COR-L47 (cell line): ENCODE data around the gene VAV2.

Source experiments
- DNase-seq: peaks from one replicate; lab custom pipeline; 2025; lab: John Stamatoyannopoulos, UW

The VAV2 gene

DNA sequence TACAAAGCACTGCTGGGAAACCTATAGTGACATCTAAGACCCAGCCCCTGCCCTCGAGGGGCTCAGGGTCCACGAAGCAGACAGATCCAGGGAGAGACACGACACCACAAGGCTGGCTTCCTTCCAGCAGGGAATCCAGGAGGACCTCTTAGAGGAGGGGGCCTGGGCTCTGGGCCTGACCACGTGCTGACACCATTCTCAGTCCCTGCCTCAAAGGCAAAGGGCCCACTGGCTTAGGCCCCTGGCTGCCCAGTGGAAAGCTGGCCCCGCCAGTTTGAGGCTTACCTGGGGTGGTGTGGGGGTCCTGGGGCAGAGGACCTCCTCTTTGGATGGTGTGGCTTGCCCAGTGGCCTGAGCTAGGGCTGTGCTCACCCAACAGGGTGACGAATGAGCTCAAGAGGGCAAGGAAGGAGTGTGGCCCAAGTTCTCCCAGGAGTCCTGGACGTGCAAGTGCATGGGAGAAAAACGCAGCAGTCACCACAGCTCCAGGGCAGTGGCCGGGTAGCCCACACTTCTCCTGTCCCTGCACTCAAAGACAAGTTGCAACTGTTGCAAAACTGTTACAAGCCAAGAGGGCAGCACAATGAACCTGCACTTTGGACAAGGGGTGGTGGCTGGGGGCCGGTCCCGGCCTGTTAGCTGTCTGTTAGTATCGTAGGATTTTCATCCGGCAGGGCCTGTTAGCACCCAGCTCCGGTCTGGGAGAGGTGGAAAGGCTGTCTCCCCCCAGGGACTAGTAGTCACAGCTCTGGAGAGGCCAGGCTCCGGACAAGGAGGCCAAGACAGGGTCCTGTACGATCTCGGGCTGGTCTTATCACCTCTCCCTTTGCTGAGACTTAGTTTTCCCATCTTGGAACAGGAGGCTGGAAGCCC, 252.5 kb downstream of the VAV2 start:
- DNase-seq: no peak

DNA sequence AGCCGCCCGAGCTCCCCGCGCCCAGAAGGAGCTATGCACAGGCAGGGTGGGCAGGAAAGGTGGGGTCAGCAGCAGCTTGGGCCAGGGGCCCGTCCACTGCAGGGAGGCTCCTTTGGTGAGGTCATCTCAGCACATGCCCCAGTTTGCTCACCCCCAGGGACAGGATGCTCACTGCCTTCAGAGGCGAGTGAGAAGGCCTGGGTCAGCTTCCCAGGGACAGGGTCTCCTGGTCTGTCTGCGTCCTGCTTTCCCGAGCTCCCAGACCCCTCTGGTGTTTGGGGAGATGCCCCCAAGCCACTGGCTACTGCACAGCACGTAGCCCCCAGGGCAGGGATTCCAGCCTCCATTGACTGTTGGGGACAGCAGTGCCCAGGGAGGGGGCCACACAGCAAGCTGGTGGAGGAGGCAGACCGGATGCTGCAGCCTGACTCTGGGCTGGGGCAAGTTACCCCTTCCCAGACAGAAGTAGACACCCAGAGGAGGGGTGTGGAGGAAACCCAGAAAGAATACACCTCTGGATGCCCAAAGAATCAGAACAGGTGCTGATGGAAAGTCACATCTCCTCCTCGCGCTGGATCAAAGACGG, 253.4 kb downstream of the VAV2 start:
- DNase-seq: no peak

DNA sequence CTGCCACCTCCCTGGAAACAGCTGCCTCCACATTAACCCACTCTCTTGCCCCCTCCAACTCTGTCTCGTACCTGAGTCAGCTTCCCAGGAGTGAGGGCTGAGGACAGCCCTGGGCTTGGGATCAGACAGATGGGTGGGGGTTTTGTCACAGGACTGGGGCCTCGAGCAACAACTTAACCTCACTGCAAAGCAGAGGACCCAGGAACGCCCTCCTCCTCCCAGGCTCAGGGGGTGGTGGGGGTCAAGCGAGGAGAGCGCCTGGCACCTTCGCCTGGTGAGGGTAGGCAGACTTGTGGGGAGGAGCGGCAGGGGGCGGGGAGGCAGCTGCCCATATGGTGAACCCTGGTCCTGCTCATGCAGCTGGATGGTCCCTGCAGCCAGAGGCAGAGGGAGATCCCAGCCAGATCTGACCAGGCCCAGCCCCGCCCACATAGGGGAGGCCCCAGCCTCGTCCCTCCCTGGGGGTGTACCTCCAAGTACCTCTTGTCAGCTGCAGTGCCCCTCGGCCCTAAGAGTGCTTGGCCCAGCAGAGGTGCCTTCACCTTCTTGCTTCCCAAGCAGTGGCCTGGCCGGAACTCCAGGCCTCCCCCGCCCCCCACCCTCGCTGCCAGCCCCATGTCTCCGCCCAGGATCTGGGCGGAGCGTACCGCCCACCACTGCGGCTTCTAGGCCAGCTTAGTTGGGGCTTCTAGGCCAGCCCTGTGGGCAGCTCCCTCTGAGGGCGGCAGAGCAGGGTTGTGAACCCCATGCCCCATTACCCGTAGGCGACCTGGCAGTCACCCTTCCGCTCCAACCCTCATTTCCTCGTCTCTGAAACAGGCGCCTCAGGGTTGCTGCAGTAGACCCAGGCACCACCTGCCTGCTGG, 254.1 kb downstream of the VAV2 start, which contains the start of gene SARDH:
Gene SARDH, minus strand, starts transcription at position 579 of the 866 bp plus-strand sequence. CDS start 4,179 bp downstream, outside the sequence.
- peak; percentile 55 for DNase-seq

DNA sequence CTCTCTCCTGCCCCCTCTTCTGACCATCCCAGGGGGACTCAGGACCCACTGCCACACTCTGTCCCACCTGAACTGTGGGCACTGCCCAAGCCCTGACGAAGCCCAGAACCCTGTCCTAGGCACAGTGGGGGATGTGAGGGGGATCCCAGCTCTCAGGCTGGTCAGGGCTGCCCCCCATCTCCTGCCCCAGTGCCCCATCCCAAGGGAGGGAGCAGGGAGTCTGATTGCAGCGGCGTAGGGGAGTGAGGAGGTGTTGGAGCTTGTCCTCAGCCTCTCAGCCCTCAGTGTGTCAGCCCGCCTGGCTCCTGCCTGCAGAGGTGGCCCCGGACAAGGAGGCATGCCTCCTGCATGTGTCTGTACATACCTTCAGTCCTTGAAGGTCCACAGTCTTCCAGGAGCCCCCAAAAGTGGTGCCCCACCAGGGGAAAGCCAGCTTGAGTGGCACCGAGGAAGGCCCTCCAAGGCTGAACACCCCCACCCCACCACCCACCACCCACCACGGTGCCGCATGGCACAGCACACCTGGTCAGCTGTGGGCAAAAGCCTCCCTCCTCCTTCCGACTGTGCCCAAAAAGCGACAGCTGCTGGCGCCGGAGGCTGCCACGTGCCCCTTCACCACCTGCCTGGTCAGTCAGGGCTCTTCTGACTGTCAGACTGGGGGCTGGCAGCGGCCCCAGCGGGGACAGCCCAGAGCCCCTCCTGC, 254.9 kb downstream of the VAV2 start:
- DNase-seq: peak; percentile 80

DNA sequence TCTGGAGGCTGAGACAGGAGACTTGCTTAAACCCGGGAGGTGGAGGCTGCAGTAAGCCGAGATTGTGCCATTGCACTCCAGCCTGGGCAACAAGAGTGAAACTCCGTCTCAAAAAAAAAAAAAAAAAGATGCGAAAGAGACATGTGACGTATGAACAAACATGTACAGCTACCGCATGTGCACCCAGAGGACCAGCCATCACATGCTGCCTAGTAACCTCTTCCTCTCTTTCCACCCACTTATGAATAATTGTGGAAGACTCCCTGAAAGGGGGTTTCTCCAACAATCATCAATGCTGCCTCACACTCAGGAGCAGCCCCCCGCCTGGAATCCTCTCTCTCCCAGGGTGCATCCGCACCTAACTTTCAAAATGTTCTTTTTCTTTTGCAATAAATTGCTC, 256.2 kb downstream of the VAV2 start:
- DNase-seq: no peak

DNA sequence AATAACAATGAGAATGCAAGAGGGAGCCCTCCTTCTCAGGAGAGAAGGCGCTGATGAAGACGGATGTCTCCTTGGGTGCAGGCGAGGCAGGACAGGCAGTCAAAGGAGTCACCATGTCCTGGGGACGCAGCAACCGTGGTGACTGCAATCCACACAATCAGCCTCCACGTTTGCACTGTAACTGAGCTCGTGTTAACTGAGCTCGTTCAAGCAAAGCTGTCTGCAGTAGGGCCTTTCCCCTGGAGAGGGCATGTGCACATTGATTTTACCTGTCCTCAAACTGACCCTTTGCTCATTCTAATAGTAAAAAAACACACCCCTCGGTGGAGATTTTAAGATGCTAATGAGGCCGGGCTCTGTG, 256.7 kb downstream of the VAV2 start:
- DNase-seq: no peak

DNA sequence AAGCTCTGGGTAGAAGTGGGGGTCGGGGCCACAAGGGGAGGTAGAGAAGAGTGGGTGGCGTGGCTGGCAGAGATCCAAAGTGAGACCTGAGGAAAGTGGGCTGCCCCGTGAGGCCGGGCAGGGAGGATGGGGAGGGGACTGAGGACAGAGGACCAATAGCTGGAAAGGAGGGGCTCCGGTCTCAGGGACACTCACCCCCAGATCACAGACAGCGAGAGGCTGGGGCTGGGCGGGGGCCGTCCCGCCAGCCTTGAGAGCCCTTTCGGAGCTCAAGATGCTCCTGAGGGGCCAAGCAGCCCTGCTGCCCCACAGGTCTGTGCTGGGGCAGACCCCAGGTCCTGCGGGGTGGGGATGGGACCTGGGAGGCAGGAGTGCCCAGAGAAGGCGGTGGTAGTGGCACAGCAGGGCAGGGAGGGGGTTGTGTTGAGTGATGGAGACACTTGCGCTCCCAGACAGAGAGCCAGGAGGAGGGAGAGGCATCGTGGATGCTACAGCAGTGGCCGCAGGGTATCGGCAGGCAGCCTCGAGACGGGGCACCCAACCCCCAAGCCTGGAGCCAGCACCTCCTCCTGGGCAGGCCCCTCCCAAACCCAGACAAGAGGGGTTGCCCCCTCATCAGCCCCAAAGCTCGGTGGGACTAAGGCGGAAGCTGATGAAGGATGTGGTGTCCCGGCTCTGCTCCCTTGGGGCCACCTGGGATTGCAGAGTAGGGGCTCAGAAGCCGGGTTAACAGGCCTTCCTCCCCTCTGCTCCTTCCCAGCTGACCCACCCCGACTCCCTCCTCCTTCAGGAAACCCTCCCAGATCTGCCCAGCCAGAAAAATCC, 257.3 kb downstream of the VAV2 start:
- DNase-seq: no peak

DNA sequence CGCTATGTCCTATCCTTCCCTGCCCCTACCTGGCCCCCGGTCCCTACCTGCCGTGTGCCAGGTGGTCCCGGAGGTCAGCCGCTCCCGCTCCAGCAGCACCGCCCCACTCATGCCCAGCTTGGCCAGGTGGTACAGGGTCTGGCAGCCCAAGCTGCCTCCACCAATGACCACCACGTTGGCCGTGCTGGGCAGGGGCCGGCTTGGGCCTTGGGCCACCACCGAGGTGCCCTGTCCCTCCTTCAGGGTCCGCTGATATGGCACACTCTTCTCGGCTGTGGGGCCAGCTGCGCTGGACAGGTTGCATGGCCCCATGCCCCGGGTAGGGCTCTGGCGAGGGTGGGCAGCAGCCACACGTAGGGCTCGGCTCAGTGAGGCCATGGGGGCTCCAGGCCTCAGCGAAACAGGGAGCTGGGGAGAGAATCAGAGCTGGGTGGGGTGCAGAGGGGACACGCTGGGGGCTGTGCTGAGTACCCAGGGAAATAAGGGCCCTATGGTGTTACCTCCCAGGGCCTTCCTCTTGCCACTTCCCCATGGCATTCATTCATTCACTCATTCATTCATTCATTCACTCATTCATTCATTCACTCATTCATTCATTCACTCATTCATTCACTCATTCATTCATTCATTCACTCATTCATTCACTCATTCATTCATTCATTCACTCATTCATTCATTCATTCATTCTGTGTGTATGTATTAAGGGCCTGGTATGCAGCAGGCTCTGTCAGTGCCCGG, 258.2 kb downstream of the VAV2 start:
- DNase-seq: no peak

DNA sequence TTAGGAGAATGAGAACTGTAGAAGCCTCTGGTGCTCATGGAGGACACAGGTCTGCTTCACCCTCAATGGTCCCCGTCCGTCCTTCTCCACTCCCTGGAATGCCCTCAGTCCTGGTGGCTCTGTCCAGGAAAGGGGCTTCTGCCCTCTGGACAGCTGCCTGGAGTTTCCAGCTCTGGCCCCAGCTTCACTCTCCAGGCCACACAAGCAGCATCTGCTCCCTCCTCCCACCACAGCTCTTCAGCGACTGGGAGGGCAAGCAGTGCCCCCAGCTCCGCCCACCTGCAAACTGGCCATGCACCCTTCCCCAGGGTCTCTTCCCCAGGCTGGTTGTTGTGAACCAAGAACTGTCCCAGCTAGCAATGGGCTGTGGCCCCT, 258.7 kb downstream of the VAV2 start:
- DNase-seq: no peak

DNA sequence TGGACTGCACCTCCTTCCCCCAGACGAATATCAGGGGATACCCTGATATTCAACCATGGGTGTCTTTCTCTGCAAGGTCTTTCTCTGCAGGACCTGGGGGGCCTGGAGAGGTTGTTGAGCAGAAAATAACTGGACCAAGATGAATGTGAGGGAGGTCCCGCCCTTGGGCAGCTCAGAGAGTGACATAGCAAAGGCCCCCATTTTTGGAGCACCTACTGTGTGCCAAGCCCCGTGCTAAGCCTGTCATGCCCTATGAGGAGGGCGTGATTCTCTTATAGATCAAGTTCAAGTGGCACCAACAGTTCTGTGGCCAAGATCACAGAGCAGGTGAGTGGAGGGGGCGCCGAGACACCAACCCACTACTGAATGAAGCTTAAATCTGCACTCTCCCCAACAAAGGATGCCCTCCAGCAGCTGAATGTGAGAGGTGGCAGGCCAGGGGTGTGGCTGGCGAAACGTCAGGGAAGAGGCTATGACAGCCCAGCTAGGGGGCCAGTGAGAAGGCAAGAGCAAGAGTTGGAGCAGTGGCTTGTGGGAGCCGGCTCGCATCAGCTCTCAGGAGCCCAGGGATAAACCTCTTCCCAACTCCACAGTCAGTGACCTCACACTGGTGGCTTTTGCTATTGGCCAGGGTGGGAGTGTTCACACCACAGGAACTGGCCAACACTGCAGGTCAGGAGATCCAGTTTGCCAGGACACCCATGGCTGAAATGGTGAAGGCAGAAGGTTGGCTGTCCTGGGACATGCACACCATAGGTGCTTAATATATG, 259.3 kb downstream of the VAV2 start:
- DNase-seq: no peak

DNA sequence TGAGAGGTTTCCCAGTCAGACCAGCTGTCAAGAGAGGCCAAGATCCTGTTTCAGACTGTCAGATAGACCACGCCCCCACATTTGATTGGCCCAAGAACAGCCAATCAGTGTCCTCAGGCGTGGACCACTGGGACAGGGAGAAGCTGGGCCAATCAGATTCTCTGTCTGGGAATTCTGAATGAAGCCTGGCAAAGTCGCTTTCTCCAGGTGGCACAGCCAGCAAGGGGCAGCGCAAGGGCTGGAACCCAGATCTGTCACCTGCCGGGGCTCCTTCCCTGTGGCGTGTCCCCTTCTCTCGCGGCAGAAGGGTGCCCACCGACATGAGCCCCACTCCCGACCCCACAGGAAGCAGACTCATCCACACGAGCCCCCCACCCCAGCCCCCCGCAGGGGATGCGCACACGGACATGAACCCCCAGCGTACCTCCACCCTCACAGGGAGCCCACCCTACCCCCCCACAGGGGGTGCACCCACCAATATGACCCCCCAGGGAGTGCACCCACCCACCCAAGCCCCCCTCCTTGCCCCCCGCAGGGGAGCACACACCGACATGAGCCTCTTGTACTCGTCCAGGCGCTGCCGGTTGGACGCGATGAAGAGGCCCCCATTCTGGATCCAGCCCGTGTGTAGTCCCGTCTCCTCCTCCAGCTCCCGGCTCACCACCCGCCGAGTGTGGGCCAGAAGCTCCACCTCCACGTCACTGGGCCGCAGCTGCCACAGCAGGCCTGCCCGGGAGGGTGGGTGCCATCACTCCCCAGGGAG, 260.1 kb downstream of the VAV2 start:
- DNase-seq: peak; percentile 70

DNA sequence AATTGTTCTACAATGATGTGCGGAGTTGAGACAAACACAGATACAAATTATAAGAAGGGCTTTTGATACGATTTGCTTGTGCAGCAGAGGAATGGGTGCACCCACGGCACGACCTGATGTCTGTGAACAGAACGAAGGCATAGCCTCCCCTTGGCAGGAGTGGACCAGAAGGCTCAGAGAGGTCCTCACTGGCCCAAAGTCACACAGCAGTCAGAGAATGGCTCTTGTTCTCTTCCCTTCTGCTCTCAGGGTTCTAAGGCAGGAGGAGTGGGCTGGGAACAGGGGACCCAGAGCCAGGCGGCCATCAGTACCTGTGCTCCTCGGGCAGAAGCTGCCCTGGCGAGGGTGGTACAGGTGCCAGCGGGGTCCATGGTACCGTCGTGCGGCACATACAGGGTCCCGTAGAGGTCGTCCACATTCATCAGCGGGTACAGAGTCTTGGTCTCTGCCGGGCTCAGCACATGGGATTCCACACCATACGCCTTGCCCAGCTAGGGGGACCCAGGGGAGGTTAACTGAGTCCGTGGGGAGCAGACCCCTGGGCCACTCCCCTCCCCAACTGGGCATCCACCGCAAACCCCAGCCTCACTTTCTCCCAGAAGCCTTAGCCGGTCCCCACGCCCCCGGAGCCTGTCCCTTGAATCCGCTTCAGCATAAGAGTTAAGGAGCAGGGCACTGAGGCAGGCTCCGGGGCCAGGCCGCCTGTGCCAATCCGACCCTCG, 261.0 kb downstream of the VAV2 start:
- DNase-seq: no peak

DNA sequence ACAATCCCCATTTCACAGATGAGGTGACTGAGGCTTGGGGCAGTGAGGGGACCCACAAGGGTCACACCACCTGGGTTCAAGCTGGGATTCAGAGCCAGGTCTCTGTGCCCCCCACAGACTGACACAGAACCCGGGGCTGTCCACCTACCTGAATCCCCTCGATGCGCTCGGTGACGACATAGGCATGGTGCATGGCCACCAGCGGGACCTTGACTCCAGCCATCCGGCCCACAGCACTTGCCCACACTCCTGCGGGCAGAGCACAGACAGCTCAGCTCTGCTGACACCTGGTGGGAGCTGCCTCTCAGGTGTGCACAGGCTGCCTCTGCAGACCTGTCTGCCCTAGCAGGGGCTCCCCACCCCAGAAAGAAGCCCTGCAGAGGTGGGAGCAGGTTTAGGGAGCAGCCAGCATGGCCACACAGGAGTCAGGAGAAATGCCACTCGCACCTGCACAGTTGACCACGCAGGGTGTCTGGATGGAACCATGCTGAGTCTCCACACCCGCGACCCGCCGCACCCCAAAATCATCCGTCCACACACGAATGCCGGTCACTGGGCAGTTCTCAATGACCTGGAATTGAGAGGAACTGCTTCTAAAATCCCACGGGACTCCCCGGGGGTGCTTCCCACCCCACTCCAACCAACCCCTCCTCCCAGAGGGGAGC, 262.4 kb downstream of the VAV2 start:
- DNase-seq: no peak

DNA sequence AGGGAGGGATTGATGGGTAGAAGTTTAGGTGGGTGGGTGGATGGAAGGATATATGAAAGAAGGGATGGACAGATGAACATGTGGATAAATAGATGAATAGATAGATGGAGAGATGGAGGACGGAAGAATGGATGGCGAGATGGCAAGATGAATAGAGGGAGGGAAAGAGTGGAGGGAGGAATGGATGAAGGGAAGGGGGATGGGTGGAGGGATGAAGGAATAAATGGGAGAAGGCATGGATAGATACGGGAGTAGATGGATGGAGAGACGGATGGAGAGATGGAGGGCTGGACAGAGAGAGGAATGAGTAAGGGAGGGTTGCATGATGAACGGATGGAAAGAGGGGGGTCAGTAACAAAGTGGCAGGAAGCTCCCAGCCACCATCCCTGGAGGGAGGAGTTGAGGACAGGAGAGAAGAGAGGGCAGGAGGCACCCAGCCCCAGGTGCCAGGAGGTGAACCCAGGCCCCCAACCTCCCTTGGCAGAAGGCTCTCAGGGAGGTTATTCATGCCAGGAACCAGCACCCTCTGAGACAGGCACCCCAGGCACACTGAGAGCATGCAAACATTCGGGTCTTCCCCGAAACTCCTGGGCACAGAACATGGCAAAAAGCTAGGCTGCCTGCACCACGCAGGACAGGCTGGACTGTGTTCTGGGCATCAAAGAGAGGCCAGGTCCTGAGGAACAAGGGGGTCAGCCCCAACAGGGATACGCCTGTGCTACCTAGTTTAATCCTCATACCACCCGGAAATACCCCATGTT, 263.1 kb downstream of the VAV2 start:
- no peak for DNase-seq

DNA sequence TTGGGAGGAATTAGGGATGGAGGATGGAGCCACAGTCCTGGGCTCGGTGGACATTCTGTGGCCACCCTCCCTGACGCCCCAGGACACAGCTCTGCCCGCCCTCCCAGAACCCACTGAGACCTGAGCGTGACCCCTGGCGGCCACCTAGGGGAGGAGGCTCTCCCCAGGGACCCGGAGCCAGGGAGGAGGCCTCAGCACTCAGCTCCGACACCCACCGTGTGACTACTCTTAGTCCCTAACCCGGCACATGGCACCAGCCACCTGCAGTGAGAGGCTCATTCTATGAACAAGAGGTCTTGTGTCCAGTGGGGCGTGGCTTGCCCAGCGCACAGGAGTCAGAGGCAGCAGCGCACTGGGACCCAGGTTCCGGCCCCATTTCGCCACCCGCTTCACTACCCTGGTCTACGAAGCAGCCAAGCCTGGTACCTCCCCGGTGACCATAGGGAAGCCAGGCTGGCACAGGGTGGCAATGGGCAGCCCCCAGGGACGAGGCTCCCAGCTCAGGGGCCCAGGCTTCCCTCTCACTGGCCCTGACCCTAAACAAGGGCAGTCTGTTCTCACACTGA, 264.2 kb downstream of the VAV2 start:
- no peak for DNase-seq

DNA sequence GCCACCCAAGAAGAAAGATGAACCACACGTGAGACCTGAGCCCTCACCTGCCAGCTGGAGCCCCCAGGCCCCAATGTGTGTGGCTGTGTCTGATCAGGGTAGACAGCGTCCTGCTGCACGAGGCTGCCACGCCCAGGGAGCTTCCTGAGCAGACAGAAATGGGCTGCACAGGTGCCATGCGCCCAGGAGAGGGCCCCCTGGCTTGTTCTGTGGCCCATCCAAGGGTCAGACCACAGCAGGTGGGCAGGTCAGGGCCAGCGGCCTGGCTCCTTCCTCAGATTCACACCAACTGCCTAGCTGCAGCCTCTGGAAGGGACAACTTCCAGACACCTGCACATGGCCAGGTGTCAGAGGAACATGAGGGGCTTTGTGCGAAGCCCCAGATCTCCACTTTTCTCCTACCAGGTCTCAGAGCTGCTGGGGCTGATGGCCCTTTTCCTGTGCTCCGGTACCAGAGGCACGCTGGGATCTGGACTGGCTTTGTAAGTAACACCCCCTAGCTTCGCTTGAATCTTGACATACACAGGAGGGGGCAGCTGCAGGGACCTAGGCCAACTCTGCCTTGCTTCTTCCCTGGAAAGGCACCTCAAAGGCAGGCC, 264.7 kb downstream of the VAV2 start:
- peak; percentile 12 for DNase-seq
